A673 (cell line): ENCODE results near the gene LIME1. TPM values are rescaled to one million over a fixed set of nuclear protein-coding genes. Genes with fewer than 3 reads are reported as not detected.

Source experiments
- Bru-seq: library from RNA; stranded (reverse); fragments of 400-500 nt; gene quantifications from one replicate; lab custom pipeline; 2021; lab: Mats Ljungman, UMichigan
- BruChase-seq, 2 experiments: library from RNA; stranded (reverse); fragments of 400-500 nt; gene quantifications; one replicate each; lab custom pipeline; 2021; lab: Mats Ljungman, UMichigan
- BruUV-seq: library from RNA; stranded (reverse); fragments of 400-500 nt; replicated peaks from 2 replicates; lab custom pipeline; 2021; lab: Mats Ljungman, UMichigan
- CTCF ChIA-PET: fragments of 300-600 bp; sonication (Branson Sonifier 250); formaldehyde crosslinking; loops from one replicate; lab custom pipeline; 2022; ENCODE audit warnings: antibody characterized with exemption; lab: Charles Lee
- POLR2A ChIA-PET: fragments of 300-600 bp; sonication (Branson Sonifier 250); formaldehyde crosslinking; loops from one replicate; lab custom pipeline; 2022; ENCODE audit warnings: antibody characterized with exemption; ENCODE audit not compliant: low non-redundant PET; lab: Charles Lee
- DNase-seq: peaks from one replicate; pipeline ENCODE4 v3.0.0-alpha.2; 2015; ENCODE audit warnings: low spot score
- H3K27ac ChIP-seq: fragments of 200-600 bp; sonication (generic); 2 replicates; pipeline ENCODE4 v1.5.1; 2016; ENCODE audit warnings: mixed run types, low read depth, mild to moderate bottlenecking, mixed read lengths, antibody characterized with exemption, low read length; ENCODE audit not compliant: poor library complexity, severe bottlenecking
- H3K27me3 ChIP-seq: fragments of 200-600 bp; sonication (generic); replicated peaks from 2 replicates; pipeline ENCODE4 v1.6.1; 2017; ENCODE audit warnings: mixed run types, low read depth, mild to moderate bottlenecking, mixed read lengths, antibody characterized with exemption, low read length; ENCODE audit not compliant: insufficient read depth, poor library complexity
- H3K36me3 ChIP-seq: fragments of 200-600 bp; sonication (generic); 2 replicates; pipeline ENCODE4 v1.6.1; 2016; ENCODE audit warnings: mixed run types, mild to moderate bottlenecking, mixed read lengths, antibody characterized with exemption, low read length; ENCODE audit not compliant: insufficient read depth, poor library complexity, severe bottlenecking
- H3K4me1 ChIP-seq: fragments of 200-600 bp; sonication (generic); 2 replicates; pipeline ENCODE4 v1.6.1; 2017; ENCODE audit warnings: mixed run types, mild to moderate bottlenecking, mixed read lengths, antibody characterized with exemption, low read length; ENCODE audit not compliant: insufficient read depth, poor library complexity, severe bottlenecking
- H3K4me3 ChIP-seq: fragments of 200-600 bp; sonication (generic); 2 replicates; pipeline ENCODE4 v1.5.1; 2016; ENCODE audit warnings: low read depth, mixed run types, mild to moderate bottlenecking, mixed read lengths, low read length; ENCODE audit not compliant: poor library complexity, severe bottlenecking
- H3K9me3 ChIP-seq: fragments of 200-600 bp; sonication (generic); 2 replicates; pipeline ENCODE4 v1.6.1; 2016; ENCODE audit warnings: mixed run types, low read depth, mild to moderate bottlenecking, mixed read lengths, antibody characterized with exemption, low read length; ENCODE audit not compliant: poor library complexity, severe bottlenecking
- CTCF ChIP-seq: fragments of 300-800, 200-600 bp; sonication (generic); conservative IDR thresholded peaks from 2 replicates; pipeline ENCODE4 v1.5.1; 2017; ENCODE audit warnings: low read depth, mild to moderate bottlenecking, antibody characterized with exemption, low read length, moderate library complexity, mixed read lengths
- EZH2 ChIP-seq: fragments of 200-600 bp; sonication (generic); IDR thresholded peaks from 2 replicates; pipeline ENCODE4 v1.6.1; 2017; ENCODE audit warnings: borderline replicate concordance, low read depth, mild to moderate bottlenecking, mixed read lengths, antibody characterized with exemption, low read length; ENCODE audit not compliant: poor library complexity, severe bottlenecking
- intact Hi-C: fragments of 100-400 bp; cut with micrococcal nuclease; formaldehyde crosslinking; loops from one replicate; pipeline ENCODE4 v1.10.0; 2022; ENCODE audit not compliant: unreplicated experiment
- long read RNA-seq: library from polyadenylated mRNA; stranded (forward); transcript quantifications from one replicate; pipeline ENCODE4 v2.0.0, GENCODE V29; 2022
- total RNA-seq: library from RNA; stranded (reverse); gene quantifications from 2 replicates; pipeline ENCODE4 v1.2.3, GENCODE V29; 2021

Gene LIME1
- total RNA-seq = 15.1 and 16.3 TPM in 2 replicates
- not detected for Bru-seq, nascent RNA
- percentile 56 among the genes with signal in this experiment for BruChase-seq, experiment 1, labeled RNA remaining after a 2-hour chase
- BruChase-seq, experiment 2, labeled RNA remaining after a 6-hour chase = percentile 54 among the genes with signal in this experiment
- long read RNA-seq = 0 reads

- ChIA-PET POLR2A (no interaction called here), CTCF (no interaction called here)
- peaks cover 5% of the 10 kb centered on the region for H3K4me1 ChIP-seq
- H3K36me3 ChIP-seq = peaks cover 5% of the 10 kb centered on the region
- intact Hi-C loops = no loop called here
- H3K4me3 ChIP-seq = no peak within 1 kb of the TSS
- no peaks in the 10 kb centered on the region for H3K27me3 ChIP-seq
- no TSS peak for BruUV-seq
- DNase-seq = no peak
- no peaks in the 10 kb centered on the region for H3K9me3 ChIP-seq
- H3K27ac ChIP-seq = no peak within 1 kb of the TSS
- no peak for TF ChIP-seq EZH2
- no peak for TF ChIP-seq CTCF
Measured at GRCh38 chr20:63735859-63736718, at the start of gene LIME1. LIME1 (plus strand) TSS chr20:63736664; CDS start chr20:63737550, 886 bp downstream.

GRCh38 chr20:63687419-63688178 lies 48.9 kb upstream of the LIME1 start:
- Histone ChIP-seq H3K27me3 (no peaks in the 10 kb centered on the region), H3K9me3 (no peaks in the 10 kb centered on the region), H3K36me3 (no peaks in the 10 kb centered on the region), H3K4me1 (peaks cover under 1% of the 10 kb centered on the region), H3K4me3 (no peak overlapping the region), H3K27ac (no peak overlapping the region)
- no TSS peak for BruUV-seq
- intact Hi-C loops = no loop called here
- TF ChIP-seq EZH2 (no peak), CTCF (no peak)
- CTCF ChIA-PET = no interaction called here
- POLR2A ChIA-PET = interaction anchor here (0.6 kb wide), 1 partner anchor 38 kb away, joined by 6 read pairs; no protein-coding TSS in a partner anchor
- DNase-seq = no peak

GRCh38 chr20:63688228-63689045 lies 48.0 kb upstream of the LIME1 start:
- POLR2A ChIA-PET = no interaction called here
- intact Hi-C loops = no loop called here
- CTCF ChIA-PET = no interaction called here
- Histone ChIP-seq H3K27ac (no peak overlapping the region), H3K36me3 (no peaks in the 10 kb centered on the region), H3K9me3 (no peaks in the 10 kb centered on the region), H3K4me3 (no peak overlapping the region), H3K27me3 (no peaks in the 10 kb centered on the region), H3K4me1 (no peaks in the 10 kb centered on the region)
- no TSS peak for BruUV-seq
- no peak for DNase-seq
- TF ChIP-seq EZH2 = no peak
- TF ChIP-seq CTCF = no peak
